Measurements from ENCODE around the gene BRD4.
A peak's percentile ranks its signal among the peaks of the same experiment; 100 is the strongest.

The BRD4 gene

DNA sequence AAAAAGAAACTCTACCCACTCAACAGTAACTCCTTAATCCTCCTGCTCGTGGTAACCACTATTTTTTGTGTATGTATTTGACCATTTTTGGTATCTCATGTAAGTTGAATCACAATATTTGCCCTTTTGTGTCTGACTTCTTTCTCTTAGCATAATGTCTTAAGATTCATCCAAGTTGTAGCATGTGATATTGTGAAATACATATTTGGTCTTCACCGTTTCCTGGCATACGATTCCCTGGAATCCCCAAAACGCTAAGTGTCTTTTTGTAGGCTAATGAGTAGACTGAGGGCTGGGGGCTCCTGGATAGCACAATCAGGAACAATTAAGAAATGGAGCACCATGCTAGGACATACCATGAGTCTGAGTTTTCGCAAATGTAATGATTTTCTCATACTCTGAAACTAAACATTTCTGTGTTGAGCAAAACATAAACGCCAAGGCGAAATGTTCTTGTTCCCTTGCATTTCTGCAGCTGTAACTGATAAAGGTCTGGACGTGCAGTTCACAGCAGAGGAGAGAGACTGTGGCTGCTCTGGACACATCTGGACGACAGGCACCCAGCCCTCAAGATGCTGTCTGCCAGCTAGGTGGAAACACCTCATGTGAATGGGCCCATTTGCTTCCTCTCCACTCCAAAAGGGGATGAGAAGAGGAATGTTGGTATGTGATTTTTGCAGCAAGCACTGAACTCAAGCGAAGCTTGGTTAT lies 38.4 kb downstream of the BRD4 start:
- FAIRE-seq, result no peak

DNA sequence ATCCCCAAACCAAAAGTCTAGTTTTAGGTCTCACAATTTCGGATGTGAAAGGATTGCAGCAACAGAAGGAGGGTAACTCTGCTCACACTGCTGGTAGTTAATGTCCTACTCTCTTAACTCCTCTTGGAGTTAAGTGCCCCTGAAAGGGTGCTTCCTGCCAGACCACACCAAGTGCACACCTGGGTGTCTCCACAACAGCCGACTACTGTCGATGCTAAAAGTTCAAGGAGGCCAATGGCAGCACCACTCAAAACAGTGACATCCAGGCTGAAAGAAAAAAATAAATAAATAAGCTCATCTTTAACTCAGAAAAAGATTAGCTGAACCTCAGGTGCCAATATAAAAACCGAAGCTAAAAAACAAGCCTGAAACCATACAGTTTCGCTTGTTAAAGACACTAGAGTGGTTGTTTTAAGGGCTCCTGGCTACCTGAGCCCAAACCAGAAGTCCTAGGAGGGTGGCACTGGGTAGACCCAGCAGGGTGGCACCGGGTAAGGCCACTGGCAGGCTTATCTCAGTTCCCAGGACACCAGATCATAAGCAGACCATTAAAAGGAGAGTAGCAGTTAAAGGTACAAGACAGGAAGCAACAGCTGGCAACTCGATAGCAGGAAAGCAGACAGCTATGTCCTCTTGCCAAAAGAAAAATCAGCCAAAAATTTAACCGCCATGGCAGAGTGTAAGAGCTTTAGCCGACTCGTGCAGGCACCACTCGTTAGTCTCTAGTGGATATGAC lies 39.3 kb downstream of the BRD4 start:
- no peak for FAIRE-seq
- DNase-seq (ENCODE audit: extremely low spot score, insufficient read length, low read depth), result no peak

More for the DNA sequence above, 38.4 kb downstream of the BRD4 start:
- no peak for DNase-seq (ENCODE audit: extremely low spot score, insufficient read length, low read depth)

DNA sequence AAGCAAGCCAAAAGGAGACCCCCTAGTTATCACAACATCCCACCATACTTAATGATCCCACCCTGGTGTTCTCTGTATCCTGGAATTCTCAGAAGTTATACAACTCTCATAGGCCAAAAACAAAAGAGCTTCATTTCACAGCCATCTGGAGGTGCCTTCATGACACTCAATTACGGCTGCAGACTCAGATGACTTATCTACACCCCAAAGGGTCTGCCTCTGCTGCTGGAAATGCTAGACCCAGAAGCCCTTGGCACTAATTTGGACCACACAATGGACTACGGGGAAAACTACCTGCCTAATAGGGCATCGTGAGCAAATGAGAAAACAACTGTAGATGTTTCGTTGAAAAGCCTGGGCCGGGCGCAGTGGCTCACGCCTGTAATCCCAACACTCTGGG lies 40.2 kb downstream of the BRD4 start:
- DNase-seq (ENCODE audit: extremely low spot score, insufficient read length, low read depth) (no peak), FAIRE-seq (no peak)

DNA sequence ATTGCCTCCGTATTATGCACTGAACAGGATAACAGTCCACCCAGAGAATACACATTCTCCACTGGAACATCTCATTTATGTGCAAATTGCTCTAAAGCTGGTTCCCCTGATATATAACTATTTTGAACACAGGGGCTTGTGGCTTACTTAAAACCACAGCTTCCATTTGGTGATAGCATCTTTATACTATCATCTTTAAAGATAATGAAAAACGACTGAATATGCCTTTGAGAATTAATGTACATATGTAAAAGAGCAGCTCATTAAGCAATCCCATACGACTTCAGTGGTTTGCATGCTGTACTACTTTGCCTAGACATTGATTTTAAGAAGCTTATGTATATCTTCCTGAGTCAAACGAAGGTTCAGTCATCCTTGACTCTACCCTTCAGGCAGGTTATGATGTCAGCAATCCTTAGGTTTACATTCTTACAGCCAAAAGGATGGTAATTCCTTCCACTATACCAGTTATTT lies 40.8 kb downstream of the BRD4 start:
- FAIRE-seq (no peak), DNase-seq (ENCODE audit: extremely low spot score, insufficient read length, low read depth) (no peak)

DNA sequence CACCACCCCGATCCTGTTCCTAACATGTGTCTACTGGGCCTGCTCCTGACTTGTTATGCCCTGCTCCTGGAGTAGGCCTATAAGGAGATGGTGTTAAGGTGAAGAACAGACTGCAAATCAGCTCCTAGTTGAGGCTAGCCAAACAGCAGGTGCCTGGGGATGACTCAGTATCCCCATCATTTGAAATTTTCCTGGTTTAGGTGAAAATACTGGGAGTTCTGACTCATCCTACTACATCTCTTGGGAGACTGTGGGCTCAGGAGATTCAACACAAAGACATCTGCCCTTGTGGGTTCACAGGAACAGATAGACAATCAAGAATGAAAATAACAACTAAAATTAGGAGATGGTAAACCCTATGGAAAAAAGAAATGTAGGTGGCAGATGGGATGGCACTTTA lies 41.2 kb downstream of the BRD4 start:
- DNase-seq (ENCODE audit: extremely low spot score, insufficient read length, low read depth) (no peak), FAIRE-seq (no peak)

DNA sequence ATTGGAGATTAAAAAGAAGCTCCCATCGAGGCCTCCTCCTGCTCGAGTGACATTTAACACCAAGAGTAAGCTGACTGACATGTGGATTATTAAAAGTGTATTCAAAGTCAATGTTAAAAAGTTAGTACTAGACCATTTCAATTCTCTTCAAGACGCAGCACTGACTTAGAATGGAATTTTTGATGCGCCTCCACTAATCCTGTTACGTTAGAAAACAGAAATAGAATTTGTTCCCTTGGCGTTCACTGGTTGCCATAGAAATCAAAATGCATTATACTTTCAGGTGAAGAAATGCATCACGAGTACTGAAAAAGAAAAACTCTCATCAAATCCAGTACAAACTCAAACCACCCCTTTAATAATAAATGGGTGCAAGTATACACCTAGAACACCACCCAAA lies 42.2 kb downstream of the BRD4 start:
- FAIRE-seq (no peak), DNase-seq (ENCODE audit: extremely low spot score, insufficient read length, low read depth) (no peak)

DNA sequence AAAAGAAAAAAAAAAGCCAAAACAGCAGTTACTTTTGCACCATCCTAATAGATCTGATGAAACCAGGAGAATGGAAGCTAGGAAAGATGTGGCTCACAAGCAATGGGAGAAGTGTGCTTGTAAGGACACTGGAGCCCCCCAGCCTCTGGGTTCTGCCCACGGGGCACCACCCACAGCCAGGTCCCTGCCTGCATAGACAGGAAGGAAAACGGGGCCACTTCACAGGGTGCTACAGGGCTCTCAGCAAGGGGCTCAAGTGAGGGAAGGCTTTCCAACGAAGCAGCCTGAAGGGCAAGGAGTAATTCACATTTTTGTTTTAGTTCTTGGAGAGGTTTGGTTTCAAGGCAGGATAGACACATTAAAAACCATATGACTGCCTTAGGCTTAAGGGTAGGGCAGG lies 42.7 kb downstream of the BRD4 start:
- DNase-seq (ENCODE audit: extremely low spot score, insufficient read length, low read depth) (no peak), FAIRE-seq (no peak)

DNA sequence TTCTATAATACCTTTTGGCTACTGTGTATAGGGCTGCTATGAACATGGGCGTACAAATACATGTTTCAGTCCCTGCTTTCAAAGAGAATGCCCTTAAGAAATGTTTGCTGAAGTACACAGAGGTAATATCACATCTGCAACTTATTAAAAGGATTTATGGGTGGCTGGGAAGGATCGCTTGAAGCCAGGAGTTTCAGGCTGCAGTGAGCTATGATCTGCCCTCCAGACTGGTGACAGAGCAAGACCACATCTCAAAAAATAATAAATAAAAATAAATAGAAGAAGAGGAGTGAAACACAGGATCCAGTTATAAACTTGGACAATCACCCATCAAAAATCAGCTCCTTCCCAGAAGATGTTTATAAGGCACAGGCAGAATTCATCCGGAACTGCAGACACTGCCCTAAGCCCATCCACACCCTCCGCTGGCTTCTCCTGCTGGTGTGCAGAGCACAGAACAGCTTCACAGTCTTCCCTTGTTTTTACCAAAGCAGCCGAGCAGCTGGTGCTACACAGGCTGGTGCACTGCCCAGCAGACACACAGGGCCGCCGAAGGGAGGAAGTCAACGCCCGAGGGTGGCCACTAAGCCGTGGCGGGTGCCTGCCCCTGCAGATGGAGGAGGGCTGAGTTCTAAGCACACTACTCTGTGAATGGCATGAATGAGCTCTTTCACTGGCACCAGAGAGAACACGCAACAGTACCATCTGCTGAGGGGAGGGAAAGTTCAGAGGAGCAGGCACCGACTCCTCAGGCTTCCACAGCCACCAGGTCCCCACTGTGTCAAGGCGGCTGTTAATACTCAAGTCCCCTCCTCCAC lies 44.0 kb downstream of the BRD4 start:
- DNase-seq (ENCODE audit: extremely low spot score, insufficient read length, low read depth) (no peak), FAIRE-seq (peak; percentile 75)

DNA sequence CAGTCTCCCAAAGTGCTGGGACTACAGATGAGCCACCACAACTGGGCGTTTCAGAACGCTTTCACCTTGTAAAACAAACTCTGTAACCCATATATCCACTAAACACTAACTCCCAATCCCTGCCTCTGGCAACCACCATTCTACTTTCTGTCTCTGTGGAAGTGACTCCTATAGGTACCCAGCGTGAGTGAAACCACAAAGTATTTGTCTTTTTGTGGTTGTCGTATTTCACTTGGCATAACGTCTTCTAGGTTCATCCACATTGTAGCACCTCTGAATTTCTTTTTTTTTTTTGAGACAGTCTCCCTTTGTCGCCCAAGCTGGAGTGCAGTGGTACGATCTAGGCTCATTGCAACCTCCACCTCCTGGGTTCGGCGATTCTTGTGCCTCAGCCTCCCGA lies 44.8 kb downstream of the BRD4 start:
- FAIRE-seq (no peak), DNase-seq (ENCODE audit: extremely low spot score, insufficient read length, low read depth) (no peak)

DNA sequence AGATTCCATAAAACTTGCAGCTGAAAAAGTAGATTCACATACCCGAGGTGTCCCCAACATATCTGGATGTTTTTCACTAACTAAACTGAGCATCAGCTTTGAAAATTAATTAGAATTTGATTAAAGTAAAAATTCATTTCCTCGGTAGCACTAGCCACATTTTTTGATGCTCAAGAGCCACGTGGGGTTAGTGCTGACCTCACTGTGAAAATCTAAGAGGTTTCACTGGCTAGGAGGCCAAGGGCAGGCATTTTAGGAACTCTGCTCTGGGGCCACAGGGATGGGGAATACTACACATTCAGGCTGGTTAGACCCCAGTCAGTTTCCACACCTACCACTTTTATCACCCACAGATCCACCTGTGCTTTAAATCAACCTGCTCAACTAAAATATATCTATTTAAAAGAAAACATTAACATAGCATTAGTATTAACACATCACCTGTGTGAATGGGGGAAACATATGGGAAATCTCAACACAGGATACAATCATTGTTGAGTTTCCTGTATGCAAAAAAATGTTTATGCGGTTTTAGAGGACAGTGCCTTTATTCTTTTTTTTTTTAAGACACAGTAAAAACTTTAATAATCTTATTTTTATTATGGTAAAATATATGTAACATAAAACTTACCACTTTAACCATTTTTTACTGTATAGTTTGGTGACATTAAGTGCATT lies 45.5 kb downstream of the BRD4 start:
- DNase-seq (ENCODE audit: extremely low spot score, insufficient read length, low read depth), result no peak
- FAIRE-seq, result peak; percentile 21

DNA sequence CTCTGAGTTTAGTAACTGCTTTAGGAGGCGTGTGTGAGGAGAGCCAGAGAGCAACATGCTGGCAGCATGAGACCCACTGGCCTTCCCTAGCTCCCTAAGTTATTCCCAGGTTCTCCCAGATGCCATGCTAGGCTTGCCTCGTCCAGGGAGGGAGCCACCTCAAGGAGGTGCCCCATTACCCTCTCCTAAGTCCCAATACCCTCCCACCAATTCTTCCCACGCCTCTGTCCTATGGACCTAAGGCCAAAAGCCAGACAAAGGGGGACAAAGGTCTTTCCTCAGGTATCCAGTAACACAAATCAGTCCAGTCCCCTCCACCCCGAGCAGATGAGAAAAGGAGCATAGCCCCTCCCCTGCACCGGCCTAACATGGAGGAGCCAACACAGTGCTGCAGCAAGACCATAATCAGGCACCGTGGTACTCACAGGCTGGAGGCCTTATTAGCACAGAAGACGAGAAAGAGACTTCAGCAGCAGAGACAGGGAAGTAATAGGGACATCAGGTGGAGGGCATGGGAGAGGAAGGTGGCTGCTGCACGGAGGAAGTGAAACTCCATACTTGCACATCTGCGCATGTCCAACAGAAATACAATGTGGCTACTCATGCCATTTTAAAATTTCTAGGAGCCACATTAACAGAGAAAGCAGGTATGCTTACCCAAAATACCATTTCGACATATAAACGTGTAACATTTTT lies 46.3 kb downstream of the BRD4 start:
- DNase-seq (ENCODE audit: extremely low spot score, insufficient read length, low read depth) (peak; percentile 47), FAIRE-seq (peak; percentile 95)

DNA sequence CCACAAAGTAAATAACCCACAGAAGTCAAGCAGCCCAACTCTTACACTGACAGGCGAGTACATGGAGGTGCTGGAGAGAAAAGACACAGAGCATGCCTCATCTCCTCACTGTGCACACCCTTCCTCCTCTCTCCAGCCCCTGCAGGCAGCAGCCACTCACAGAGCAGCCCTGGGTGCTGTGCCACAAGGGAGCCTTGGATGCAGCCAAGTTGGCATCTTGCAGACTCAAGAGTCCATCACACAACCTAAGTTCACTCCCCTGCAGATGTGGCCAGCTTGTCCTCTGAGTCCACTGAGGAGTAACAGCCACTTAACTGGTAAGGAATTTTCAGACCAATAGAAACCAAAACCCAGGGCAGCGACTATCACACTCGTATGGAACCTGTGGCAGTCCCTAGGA lies 47.4 kb downstream of the BRD4 start:
- FAIRE-seq, result no peak
- DNase-seq (ENCODE audit: extremely low spot score, insufficient read length, low read depth), result no peak

DNA sequence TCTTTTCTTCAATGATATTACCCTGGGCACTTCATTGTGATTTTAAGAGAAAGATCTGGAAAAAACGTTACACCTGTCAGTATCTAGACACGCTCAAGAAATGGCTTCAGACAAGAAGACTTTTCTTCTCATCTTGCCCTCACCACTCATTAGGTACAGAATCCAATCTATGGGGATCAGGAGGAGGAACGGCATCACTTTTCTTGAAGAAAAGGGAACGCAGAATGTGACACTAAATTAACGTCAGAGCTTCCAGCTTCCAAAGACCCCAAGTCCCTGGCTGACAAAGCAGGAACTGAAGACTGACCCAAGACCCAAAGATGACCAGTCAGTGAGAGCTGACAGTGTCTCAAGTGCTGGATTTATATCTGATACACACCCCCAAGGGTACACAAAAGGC lies 48.2 kb downstream of the BRD4 start:
- DNase-seq (ENCODE audit: extremely low spot score, insufficient read length, low read depth) (no peak), FAIRE-seq (no peak)

DNA sequence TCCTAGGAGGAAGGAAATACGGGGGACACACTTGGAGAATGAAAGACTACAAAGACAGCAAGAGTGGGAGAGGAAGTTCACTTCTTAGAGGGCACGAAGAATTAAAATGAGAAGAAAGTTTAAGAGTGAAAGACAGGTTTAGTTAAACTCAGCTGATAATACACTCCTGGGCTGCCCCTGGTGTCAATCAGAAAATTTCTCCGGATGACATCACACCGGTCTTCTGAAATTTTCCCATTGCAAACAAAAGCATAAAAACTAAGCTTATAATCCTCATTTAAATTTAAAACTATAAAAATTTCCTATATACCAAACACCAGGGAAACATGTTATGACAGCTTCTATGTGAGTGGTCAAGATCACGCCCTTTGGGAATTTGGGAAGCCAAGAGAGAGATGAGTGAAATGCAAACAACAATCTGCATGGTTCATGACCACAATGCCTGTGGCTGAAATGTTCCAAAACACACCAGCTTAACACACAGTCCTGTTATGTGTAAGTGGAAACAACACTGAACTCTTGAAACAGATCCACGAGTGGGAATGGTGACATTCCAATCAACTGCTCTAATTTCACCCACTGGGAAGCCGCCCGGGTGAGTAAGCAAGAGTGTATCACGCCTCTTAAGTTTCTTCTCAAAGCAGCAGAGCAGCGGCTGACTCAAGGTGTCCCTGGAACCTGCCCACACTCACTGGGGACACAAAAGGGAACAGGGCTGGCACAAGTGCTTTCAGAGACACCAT lies 49.0 kb downstream of the BRD4 start:
- FAIRE-seq, result no peak
- no peak for DNase-seq (ENCODE audit: extremely low spot score, insufficient read length, low read depth)

DNA sequence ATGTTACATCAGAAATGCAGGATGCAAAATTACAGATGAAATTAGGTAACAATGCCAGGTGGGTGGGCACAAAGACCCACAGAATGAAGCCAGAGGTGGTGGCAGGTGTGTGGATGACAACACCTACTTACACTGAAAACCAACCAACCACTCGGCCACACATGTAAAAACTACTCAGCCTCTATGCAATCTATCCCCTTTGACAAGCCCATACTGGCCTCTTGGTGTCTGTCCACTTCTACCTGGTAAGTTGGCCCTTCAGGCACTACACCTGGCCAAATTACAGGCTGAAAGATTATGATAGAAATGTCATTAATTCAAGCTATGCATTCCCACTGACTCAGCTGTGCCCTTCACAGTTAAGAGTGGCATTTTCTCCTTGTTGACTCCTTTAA lies 50.0 kb downstream of the BRD4 start:
- no peak for FAIRE-seq
- no peak for DNase-seq (ENCODE audit: extremely low spot score, insufficient read length, low read depth)

DNA sequence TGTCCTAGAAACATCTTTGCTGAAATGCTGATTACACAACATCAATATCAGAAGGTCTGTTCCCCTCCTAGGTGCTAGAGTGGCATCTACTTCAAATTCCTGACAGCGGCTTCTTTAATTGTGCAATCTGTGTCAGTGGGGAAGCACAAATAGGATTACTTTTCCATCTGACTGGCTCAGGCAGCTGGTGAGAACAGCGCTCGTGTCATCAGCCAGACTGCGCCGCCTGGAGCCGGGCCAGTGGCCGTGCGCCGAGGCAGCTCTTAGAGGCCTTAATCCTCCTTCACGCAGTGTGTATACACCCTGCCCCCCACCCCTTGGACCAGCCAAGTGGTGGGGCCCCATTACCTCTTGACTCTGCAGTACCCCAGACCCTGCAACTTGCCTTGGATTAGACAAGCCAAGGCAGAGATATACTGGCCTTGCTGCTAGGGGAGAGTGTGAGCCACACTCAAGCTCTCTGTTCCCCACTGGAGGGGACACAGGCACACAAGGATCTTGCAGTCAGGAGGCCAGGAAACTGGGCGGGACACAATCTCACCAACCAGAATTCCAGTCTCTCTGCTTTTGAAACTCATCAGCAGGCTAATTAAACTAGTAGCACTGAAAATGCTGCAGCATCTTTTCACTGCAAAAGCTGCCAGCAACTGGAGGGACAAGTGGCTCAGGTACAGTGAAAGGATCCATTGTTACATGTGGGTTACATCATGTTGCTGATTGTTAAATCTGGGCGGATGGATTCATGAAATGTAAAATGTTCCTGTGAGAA lies 51.2 kb downstream of the BRD4 start:
- DNase-seq (ENCODE audit: extremely low spot score, insufficient read length, low read depth) (no peak), FAIRE-seq (no peak)

DNA sequence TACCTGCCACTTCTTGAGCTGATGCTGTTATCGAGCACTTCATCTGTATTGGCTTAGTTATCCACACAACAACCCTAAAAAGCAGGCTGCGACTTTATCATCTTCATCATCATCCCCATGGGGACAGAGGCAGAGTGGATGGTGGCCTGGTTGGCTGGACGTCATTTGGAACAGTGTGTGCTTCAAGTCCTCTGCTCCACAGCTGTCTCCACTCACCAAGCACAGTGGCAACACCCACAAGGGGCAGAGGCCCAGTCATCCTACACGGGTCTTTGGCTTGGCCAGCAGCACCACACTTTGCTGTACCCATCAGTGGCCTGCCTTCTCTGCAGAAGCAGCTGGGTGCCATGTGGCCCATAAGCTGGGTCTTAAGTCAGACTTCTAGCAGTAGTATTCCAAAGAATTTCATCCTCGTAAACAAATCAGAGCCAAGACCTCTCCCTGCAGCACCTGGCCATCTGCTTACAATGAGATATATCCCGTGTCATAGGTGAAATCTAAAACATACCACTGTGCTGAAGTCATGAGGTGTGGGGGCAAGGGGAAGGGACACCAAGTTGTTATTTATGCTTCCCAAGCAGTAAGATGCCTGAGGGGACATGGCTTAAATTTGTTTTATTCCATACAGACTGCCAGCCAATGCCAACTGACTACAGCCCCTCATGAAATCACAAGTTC lies 52.2 kb downstream of the BRD4 start:
- no peak for DNase-seq (ENCODE audit: extremely low spot score, insufficient read length, low read depth)
- FAIRE-seq, result no peak

Measured in GM18507 (cell line).